H1 (cell line): ENCODE results near the gene KIF4A.

Source experiments
- CREB1 ChIP-seq: IDR thresholded peaks from 2 replicates; pipeline ENCODE4 v1.6.1; 2012; ENCODE audit warnings: inconsistent platforms
- MAX ChIP-seq: IDR thresholded peaks from 2 replicates; pipeline ENCODE4 v1.6.1; 2012; ENCODE audit warnings: inconsistent platforms
- ZNF274 ChIP-seq: IDR thresholded peaks from 2 replicates; pipeline ENCODE4 v1.7.0; 2012; ENCODE audit warnings: low read length, borderline replicate concordance; ENCODE audit errors: extremely low read depth

- TF ChIP-seq CREB1 (no peak), MAX (no peak), ZNF274 (no peak)
Measured at GRCh38 chrX:70244881-70245280, 45.0 kb upstream of the KIF4A start.
